IPS DF 19.7 (cell line): ENCODE data around the gene ATOSA.

ENCODE experiments used
- DNase-seq: peaks from one replicate; pipeline ENCODE4 v3.0.0-alpha.2; 2013; ENCODE audit warnings: low read depth, low spot score

ATOSA gene, protein sequence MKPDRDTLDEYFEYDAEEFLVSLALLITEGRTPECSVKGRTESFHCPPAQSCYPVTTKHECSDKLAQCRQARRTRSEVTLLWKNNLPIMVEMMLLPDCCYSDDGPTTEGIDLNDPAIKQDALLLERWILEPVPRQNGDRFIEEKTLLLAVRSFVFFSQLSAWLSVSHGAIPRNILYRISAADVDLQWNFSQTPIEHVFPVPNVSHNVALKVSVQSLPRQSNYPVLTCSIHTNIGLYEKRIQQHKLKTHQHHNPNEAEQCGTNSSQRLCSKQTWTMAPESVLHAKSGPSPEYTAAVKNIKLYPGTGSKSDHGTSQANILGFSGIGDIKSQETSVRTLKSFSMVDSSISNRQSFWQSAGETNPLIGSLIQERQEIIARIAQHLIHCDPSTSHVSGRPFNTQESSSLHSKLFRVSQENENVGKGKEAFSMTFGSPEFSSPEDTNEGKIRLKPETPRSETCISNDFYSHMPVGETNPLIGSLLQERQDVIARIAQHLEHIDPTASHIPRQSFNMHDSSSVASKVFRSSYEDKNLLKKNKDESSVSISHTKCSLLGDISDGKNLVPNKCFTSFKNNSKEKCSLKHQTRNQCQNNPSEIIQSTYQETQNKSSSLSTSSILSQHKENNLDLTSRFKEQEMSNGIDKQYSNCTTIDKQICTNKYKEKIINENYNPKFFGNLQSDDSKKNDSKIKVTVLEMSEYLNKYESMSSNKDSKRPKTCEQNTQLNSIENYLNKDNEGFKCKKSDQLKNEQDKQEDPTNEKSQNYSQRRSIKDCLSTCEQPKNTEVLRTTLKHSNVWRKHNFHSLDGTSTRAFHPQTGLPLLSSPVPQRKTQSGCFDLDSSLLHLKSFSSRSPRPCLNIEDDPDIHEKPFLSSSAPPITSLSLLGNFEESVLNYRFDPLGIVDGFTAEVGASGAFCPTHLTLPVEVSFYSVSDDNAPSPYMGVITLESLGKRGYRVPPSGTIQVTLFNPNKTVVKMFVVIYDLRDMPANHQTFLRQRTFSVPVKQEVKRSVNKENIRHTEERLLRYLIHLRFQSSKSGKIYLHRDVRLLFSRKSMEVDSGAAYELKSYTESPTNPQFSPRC

DNA sequence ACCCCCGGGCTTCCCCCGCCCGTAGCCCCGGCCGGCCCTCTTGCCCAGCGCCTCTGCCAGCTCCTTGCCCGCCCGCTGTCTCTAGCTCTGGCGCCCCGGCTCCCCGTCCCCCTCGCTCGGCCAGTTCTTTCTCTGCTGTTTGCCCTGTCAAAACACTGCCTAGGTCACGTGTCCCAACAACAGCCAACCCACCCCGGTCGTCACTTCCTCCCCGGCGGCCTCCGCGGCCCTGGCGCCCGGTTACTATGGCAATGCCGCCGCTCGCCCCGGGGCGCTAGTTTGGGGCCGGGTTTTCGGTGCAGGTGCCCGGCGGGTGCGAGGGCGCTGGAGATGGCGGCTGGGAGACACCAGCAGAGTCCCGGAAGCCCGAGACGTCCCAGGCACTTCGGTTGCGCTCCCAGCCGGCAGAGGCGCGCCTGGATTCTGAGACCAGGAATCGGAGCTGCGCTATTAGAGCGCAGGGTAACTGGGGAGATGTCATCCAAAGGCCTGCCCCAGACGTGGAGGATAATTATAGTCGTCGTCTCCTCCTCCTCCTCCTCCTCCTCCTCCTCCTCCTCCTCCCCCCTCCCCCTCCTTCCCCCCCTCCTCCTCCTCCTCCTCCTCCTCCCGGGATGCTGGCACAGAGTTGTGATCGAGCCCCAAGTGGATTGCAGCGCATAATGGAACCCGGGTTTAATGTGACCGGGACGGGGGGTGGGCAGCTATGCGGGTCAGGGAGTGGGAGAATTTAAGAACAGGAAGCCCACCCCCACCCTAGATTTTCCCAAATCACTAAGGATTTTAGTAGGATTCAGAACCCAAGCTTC, at the start of gene ATOSA:
Gene ATOSA, minus strand, starts transcription at position 157 of the 809 bp plus-strand sequence. CDS start 1,367 bp downstream, outside the sequence.
- peak; percentile 52 for DNase-seq

DNA sequence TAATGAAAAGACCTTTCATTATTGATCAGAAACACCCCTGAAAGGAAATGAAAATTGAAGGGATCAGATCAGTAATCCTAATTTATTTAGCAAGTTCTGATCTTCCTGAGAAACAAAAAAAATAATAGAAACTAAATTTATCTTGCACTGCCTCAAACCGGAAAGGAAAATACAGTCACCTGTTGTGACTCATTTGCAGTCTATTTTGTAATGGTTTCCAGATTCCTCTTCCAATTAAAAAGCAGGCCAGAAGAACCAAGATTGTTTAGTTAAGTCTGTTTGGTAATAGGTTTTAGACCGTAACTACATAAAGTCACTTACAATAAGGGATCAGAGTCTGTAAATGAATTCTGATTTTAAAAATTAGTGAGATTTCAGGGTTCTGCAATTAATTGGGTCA, 49.7 kb upstream of the ATOSA start:
- DNase-seq: no peak

DNA sequence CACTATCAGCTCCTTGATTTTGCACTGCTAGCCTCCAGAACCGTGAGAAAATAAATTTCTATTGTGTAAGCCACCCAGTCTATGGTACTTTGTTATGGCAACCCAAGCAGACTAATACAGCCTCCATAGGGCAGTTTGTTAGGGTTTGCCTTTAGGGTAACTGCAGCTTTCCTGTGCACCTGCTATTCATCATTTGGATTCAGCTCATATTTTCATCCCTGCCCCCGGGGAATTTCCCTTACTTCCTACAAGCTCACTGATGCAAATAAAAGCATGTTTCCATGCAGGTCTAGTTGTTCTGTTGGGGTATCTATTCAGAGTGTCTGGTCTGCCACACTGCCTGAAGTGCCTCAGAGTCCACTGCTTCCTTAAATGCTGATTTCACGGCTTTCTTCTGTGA, 48.6 kb upstream of the ATOSA start:
- no peak for DNase-seq

DNA sequence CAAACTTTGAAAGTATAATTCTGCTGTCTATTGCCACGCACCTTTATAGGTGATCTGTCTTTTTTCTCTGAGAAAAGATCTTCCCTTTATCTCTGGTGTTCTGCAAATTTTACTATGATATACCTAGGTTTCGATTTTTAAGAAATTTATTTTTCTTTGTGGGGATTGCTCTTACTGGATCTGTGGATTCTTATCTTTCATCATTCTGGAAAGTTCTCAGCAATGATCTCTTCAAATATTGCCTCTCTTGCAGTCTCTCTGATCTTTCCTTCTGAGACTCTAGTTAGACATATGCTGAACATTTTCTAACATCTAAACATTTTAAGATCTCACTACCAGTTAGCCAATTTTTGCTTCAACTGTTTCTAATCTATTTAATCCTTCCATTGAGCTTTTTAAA, 47.0 kb upstream of the ATOSA start:
- no peak for DNase-seq

DNA sequence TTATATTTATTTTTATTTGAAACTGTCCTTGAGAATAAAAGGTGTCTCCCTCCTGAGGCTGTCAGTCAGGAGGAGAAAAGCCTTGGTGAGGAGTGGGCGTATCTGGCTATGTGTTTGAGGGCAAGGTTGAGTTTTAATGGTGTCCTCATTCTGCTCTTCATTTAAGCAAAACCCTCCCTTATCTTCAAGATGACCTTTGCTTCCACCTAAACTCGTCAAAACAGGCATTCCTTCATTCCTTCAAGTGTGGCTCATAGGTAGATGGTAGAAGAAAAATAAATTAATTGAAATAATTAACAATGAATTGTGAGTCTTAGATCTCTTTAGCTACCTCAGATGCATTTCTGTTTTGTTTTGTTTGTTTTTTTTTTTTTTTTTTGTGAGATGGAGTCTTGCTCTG, 39.4 kb upstream of the ATOSA start:
- no peak for DNase-seq

DNA sequence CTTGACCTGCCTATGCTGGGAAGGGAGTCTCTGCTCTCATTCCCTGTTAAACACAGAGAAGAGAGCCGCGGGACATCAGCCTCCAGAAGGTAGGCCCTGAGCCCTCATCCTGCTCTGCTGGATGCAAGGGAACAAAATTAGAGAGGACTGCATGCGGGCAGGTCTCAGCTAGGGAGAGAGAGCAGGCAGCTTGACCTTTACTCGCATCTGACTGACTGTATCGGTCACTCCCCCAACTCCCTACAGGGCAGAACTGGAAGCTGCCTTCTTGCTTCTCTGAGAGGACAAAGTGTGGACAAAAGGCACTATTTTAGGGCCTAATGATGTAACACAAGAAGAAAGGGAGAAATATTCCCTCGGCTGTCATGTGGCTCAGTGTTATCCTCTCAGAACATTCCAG, 38.7 kb upstream of the ATOSA start:
- no peak for DNase-seq

DNA sequence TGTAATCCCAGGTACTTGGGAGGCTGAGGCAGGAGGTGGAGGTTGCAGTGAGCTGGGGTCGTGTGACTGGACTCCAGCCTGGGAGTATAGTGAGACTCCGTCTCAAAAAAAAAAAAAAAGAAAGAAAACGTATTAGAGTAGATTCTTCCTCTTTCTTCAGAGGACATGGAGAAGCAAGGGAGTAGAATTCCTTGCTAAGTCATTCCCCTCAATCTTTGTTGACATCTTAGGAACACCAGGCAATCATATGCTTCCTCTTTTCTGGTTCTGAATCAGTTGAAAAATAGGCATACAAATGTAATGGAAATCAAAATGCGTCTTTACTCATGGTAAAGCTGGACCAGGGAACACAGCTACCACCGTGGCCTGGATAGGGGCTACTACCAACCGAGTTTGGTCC, 38.3 kb upstream of the ATOSA start:
- DNase-seq: no peak

DNA sequence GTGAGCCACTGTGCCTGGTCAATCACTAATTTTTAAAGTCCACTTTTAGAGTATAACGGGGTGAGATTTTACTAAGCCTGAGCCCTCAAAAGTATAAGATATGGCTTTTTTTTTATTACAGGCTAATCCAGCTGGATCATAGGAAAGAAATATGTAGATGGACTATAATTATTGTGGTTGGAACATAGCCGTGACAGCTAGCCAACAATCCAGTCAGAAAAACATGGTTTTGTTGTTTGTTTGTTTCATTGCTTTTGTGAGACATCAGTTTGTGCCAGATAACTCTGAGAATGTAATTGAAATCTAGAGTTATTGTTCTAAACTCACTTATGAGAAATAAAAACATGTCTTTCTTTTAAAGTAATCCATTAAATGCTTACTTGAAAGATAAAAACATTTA, 37.3 kb upstream of the ATOSA start:
- DNase-seq: no peak

DNA sequence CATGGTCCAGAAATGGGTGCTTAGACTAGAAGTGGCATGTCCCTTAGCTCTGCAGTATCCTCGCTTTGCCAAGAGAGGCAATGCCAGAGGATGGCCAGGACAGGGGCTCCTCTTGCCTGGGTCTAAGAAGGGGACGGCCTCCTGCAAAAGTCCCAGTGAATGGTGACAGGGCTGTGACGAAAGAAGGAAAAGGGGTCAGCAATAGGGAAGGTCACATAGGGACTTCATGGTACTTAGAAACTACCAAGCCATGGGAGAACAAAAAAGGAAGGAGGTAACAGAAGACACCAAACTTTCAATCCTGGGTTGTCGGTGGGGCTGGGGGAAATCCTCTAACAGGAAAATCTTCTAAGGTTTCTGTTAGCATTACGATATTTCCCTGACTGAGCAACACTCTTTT, 36.2 kb upstream of the ATOSA start:
- no peak for DNase-seq

DNA sequence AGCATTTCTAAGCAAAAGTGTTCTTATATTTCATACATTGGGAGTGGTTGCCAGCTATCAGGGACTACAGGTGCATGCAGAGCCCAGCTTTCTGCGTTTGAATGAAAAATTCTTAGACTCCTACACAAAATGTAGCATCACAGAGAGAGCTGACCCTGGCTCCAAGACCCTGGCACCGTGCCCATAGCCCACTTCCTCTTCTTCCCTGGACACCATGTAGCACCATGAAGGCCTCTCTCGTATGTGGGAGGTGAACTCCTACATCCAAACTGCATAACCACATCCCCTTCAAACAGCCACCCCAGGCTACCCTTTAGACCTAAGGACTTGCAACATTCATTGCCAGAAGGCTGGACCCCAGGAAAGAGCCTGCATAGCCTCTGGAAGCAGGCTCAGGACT, 35.8 kb upstream of the ATOSA start:
- no peak for DNase-seq

DNA sequence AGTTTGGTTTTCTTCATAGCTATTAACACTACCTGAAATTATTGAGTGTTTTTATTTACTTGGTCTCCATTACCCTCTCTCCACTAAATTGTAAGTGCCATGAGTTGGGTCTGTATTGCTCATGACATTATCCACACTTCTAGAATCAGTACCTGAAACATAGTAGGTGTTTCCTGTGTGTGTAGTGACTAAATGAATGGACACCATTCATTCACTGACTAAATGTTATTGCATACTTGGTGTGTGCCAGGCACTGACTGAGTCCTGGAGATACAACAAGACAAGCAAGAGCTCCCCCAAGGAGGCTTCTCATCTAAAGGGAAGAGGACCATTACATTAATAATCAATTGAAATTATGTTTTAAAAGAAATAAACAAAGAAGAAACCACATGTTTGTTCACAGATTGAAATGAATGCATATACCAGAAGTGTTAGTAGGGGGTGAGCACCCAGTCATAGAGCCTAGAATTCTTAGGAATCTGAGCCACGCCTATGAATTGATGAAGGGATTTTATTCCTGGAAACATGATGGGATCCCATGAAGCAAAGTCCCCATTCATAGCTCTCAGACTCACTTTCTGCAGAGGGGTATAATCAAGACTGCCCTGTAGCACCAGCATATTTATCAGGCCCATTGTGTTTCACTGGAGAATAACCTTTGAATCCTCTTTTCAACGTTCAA, 31.7 kb upstream of the ATOSA start:
- no peak for DNase-seq

DNA sequence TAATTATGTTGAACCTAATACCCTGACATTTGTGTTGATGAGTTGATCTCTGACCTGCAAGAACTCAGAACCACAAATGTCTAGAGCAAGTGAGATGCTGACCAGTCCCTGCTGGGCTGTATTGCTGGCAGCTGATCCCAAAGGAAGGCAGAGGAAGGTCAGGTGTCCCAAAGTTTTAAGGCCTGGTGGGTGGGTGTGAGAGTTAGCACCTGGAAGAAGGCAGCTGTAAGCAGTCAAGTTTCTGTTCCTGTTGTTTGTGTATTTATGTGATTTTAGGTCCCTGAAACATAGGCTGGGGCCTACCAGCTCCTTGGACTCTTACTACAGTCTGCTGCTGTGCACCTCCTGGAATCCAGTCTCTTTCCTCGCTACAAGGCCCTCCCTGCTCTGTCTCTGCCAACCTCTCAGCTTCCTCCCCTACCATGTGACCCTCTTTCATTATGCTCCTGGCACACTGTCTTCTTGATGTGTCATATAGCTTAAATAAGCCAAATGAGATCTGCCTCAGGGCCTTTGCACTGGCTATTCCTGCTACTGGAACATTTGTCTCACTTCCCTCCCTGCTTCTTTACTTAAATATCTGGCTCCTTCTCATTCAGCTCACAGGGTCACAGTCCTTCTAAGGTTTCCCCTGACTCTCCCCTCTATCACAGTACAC, 31.0 kb upstream of the ATOSA start:
- no peak for DNase-seq

DNA sequence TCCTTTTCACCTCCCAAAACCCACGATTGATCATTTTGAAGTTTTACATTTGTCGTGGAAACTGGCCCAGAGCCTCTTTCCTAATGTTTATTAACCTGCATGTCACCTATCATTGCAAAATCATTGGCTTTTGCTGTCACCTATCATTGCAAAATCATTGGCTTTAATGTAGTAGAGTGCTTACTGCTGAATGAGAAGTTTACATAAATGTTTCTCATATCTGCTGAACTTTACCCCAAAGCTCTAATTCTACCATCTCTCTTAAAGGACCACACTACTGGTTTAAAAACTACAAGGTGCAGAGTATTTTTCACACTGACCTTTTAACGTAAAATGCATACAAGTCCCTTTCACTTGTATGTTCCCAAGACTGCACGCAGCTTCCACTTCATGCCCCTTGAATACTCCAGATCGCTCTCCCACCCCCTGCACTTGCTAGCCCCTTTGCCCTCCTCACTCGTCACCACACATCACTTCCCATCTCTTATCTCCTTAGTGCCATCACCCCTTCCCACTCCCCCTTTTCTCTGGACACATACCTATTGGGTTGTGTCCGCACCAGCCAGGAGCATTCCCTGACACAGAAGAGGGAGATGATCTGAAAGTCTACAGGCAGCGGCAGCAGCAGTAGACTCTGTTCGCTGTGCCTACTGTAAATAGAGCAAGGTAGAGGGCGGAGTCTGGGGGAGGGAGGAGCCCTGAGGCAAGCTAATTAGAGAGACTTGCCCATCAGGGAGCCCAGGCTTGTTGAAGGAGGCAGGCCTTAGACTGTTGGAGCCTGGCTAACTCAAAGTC, 30.2 kb upstream of the ATOSA start:
- peak; percentile 69 for DNase-seq

DNA sequence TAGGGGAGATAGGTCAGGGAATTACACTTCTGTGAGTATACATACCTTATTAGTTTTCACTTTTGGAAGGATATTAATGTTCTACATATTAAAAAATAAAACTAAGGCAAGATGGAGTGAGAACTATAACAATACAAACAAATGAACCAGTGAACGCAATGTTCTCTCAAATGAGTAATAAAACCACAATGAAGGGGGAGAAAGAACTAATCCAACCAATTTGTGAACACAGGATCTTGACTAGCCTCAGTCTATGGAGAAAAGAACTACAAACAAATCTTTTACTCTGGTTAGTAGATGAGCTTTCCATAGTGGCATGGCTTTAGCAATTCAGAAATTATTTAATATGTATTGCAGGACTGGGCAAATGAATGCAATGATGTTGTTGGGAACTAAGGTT, 26.9 kb upstream of the ATOSA start:
- DNase-seq: no peak

DNA sequence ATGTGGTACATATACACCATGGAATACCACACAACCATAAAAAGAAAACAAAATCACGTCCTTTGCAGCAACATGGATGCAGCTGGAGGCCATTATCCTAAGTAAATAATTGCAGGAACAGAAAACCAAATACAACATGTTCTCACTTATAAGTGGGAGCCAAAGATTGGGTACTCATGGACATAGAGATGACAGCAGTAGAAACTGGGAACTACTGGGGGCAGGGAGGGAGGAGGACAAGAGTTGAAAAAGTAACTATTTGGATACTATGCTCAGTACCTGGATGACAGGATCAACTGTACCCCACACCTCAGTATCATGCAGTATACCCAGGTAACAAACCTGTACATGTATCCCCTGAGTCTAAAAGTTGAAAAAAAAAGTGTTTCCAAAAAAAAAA, 23.2 kb upstream of the ATOSA start:
- no peak for DNase-seq

DNA sequence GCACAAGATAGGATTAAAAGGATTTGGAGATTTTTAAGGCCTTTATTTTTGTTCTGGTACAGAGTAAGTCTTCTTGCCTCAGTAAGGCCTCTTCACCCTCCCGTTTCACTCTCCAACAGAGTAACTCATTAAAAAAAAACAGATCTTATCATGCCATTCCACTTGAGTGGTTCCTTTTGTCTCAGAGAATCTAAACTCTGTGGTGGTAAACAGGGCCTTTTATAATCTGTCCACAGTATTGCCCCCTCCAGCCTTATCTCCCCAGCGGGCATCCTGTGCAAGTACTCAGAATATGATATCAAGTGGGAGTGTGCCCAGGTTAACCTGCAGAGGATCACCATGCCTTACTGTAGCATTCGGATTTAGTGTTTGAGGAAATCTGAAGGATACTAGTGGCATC, 20.3 kb upstream of the ATOSA start:
- DNase-seq: no peak

DNA sequence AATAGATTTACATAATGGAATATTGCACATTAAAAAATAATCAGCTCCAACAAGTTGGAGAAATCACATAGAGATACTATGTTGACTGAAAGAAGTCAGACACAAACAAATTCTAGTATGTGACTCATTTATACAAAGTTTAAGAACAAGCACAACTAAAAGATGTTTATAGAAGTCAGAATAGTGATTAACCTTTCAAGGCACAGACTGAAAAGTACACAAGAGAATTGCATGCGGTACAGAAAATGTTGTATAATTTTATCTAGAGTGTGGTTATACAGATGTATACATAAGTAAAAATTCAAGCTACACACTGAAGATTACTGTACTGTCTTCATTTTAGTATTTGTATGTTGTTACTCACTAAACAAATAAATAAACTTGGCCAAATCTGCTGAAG, 19.3 kb upstream of the ATOSA start:
- no peak for DNase-seq

DNA sequence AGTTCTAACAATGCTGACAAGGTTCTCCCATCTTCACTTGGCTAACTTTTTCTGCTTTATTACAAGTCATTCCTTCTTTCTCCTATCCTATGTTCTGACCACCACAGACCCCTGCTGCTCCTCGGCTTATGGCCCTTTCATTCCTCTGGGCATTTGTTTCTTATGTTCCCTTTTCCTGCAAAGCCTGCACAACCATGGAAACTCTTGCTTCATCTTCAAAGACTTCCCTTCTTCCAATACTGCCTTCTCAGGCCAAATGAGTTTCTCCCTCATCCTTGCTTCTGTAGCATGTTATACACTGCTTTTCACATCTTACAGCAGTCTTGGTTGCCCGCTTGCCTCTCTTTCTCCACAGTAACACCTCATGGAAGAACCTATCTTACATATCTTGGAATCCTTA, 17.9 kb upstream of the ATOSA start:
- no peak for DNase-seq

DNA sequence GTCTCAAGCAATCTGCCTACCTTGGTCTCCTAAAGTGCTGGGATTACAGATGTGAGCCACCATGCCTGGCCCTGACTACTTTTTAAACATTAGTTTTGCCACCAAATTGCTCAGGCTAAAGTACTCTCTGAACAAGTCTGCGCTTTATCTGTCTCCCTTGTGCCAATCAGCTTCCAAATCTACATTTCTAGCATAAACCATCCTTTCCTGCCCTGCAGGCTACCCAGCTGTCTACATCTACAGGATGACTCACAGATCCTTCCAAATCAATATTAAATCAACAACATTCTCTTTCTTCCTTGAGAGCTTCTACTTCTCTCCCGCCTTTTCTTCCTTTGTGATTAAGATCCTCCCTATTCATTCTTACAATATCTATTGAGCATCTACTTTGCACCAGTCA, 16.0 kb upstream of the ATOSA start:
- DNase-seq: no peak

DNA sequence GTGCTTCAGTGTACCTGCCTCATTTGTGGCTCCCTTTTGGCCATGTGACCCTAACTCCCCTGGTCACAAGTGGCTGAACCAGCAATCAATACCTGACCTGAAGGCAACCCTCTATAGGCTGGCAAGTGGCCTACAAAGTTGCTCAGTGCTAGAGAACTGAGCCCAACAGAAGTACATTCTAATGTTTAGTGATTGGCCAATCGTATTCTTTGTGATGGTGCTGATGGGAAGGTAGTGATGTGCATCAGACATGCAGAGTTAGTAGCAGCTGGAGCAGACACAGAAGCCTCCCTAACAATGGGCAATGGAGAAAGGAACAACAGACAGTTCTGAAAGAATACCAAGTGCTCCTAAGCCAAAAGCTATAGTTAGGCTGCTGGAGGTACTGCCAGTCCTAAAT, 10.4 kb upstream of the ATOSA start:
- DNase-seq: no peak
